T-helper 1 cell treated with Interleukin-12 subunit alpha and Interleukin-12 subunit beta and Interleukin-4 antibody, amounts not matched to agents 30 μg/mL and 1 μg/mL, for 36 hours (primary cell): ENCODE measurements around the gene SPIN1.
"Not testable (repeated sequence)": the region's sequence is repeated elsewhere in the genome, so short reads cannot be mapped to it uniquely, and the experiment has no call there.

Experiments used
- H3K27ac Mint-ChIP-seq: one replicate; pipeline ENCODE4 v1.8.0; 2021; ENCODE audit warnings: mild to moderate bottlenecking, mixed read lengths
- H3K27me3 Mint-ChIP-seq: one replicate; pipeline ENCODE4 v1.8.0; 2021; ENCODE audit warnings: low read depth, mixed read lengths
- H3K36me3 Mint-ChIP-seq: one replicate; pipeline ENCODE4 v1.8.0; 2021; ENCODE audit warnings: low read depth, mixed read lengths
- H3K4me1 Mint-ChIP-seq: one replicate; pipeline ENCODE4 v1.8.0; 2021; ENCODE audit warnings: low read depth, mixed read lengths
- H3K4me3 Mint-ChIP-seq: one replicate; pipeline ENCODE4 v1.8.0; 2021; ENCODE audit warnings: mild to moderate bottlenecking, moderate library complexity, mixed read lengths
- H3K9me3 Mint-ChIP-seq: one replicate; pipeline ENCODE4 v1.8.0; 2021; ENCODE audit warnings: mixed read lengths

The SPIN1 gene

DNA sequence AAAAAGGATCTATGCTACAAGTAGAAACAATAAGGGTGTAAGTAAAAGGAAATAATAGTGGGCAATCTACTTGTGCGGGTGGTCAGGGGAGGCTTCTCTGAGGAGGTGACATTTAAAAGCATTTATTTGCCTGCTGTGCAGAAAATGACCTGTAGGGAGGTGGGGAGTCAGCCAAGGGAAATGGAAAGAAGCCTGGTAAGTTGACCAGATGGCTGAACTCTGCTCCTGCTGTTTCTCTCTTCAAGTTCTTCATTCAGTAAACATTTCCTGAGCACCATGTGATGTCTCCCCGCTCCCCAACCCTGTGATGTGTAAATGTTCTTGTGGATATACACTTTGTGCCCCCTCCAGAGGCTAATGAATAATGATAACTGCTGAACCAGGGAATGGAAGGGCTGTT, 9.9 kb upstream of the SPIN1 start:
- H3K36me3 Mint-ChIP-seq: no peaks in the 10 kb centered on the region
- H3K9me3 Mint-ChIP-seq: peaks cover 7% of the 10 kb centered on the region
- no peak overlapping the region for H3K27ac Mint-ChIP-seq
- peaks cover 2% of the 10 kb centered on the region for H3K4me1 Mint-ChIP-seq
- H3K4me3 Mint-ChIP-seq: no peak overlapping the region
- H3K27me3 Mint-ChIP-seq: peaks cover 14% of the 10 kb centered on the region

DNA sequence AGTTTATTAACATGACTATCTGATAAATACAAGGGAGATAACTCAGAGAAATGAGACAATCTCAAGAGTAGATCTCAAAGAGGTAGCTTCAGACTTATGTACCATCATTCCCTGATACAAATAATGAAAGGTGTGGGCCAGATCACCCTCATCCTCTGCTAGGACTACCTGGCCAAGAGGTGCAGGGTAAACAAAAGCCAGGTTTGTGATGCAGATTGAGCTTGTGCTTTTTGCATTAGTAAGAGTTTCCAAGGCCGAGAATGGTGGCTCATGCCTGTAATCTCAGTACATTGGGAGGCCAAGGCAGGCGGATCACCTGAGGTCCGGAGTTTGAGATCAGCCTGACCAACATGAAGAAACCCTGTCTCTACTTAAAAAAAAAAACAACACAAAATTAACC, 8.9 kb upstream of the SPIN1 start:
- Mint-ChIP-seq H3K4me3 (no peak overlapping the region), H3K27ac (no peak overlapping the region), H3K36me3 (no peaks in the 10 kb centered on the region), H3K9me3 (peaks cover 1% of the 10 kb centered on the region), H3K4me1 (peaks cover 2% of the 10 kb centered on the region), H3K27me3 (peaks cover 14% of the 10 kb centered on the region)

DNA sequence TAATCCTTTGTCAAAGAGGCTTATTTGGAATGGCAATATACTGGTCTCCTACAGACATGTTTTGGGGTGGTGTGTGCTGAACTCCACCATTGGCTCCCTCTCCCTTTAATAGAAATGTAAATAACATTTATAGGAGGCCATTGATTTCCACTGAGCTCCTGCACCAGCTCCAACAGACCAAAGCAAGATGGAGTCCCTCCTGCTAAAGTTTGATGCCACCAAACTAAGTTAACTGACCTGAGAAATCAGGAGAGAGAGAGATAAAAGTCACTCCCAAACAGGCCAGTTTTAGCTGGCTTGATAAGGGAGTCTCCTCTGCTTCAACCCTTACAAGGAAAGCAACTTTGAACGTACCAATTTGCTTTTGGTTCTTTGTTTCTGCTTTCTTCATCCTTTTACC, 8.1 kb upstream of the SPIN1 start:
- peaks cover 2% of the 10 kb centered on the region for H3K4me1 Mint-ChIP-seq

DNA sequence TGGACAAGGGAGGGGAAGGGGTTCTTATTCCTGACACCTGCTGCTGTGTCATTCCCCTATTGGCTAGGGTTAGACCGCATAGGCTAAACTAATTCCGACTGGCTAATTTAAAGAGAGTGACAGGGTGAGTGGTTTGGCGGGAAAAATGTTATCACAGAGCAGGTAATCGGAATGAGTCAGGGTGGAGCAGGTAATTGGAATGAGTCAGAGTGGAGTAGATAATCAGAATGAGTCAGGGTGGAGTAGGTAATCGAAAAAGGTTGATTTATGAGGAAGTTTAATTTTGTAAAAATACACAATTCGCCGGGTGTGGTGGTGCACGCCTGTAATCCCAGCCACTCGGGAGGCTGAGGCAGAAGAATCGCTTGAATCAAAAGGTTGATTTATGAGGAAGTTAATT, 6.9 kb upstream of the SPIN1 start:
- H3K4me1 Mint-ChIP-seq, H3K27ac Mint-ChIP-seq, H3K36me3 Mint-ChIP-seq, H3K9me3 Mint-ChIP-seq, H3K4me3 Mint-ChIP-seq: not testable (repeated sequence)
- H3K27me3 Mint-ChIP-seq: peaks cover 14% of the 10 kb centered on the region

More for the DNA sequence above, 8.1 kb upstream of the SPIN1 start:
- no peak overlapping the region for H3K27ac Mint-ChIP-seq
- H3K9me3 Mint-ChIP-seq: no peaks in the 10 kb centered on the region
- no peak overlapping the region for H3K4me3 Mint-ChIP-seq
- no peaks in the 10 kb centered on the region for H3K36me3 Mint-ChIP-seq
- H3K27me3 Mint-ChIP-seq: peaks cover 14% of the 10 kb centered on the region

DNA sequence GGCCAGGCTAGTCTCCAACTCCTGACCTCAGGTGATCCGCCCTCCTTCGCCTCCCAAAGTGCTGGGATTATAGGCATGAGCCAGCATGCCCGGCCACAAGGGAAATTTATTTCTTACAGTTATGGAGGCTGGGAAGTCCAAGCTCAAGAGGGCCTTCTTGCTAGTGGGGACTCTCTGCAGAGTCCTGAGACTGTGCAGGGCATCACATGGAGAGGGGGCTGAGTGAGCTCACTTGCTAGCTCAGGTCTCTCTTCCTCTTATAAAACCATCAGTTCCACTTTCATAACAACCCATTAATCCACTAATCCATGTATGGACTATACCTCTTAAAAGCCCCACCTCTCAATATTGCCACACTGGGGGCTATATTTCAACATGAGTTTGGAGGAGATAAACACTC, 5.1 kb upstream of the SPIN1 start:
- H3K27ac Mint-ChIP-seq: no peak overlapping the region
- peaks cover 11% of the 10 kb centered on the region for H3K4me1 Mint-ChIP-seq
- H3K27me3 Mint-ChIP-seq: peaks cover 14% of the 10 kb centered on the region
- no peak overlapping the region for H3K4me3 Mint-ChIP-seq
- no peaks in the 10 kb centered on the region for H3K36me3 Mint-ChIP-seq
- H3K9me3 Mint-ChIP-seq: no peaks in the 10 kb centered on the region

DNA sequence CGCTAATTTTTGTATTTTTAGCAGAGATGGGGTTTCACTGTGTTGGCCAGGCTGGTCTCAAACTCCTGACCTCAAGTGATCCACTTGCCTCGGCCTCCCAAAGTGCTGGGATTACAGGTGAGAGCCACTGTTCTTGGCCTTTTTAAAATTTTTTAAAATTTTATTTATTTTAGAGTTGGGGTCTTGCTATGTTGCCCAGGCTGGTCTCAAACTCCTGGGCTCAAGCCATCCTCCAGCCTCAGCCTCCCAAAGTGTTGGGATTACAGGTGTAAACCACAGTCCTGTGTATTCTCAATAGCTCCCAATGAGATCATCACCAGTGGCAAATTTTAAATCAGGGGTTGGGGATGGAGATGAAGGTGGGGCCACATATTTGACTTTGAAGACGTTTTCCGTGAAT, 2.1 kb upstream of the SPIN1 start:
- H3K4me3 Mint-ChIP-seq, H3K27ac Mint-ChIP-seq, H3K27me3 Mint-ChIP-seq, H3K36me3 Mint-ChIP-seq, H3K9me3 Mint-ChIP-seq: not testable (repeated sequence)
- H3K4me1 Mint-ChIP-seq: peaks cover 20% of the 10 kb centered on the region

DNA sequence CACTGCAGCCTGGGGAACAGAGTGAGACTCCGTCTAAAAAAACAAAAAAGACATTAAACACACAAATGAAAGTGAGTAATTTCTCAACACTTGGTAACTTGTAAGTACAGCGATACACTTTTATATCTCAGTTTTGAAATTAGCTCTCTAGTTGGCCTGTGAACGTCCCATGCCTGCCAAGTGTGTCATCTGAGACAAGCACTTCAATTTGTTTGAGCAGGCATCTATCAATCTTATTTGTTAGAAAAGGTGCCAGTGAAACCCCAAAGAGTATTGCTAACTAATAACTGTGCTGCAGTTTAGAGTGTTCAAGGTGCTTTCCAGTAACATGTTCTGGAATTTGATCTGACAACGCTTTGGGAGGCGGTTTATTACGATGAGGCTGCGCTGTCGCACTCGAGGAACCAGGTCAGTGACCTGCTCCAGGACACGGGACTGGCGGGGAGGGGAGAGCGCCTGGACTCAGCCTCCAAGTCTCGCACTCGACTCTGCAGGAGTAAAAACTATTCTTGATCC, 1.1 kb upstream of the SPIN1 start:
- Mint-ChIP-seq H3K4me3 (peak overlapping the region; percentile 88), H3K27ac (peak overlapping the region; percentile 90), H3K9me3 (no peaks in the 10 kb centered on the region), H3K36me3 (peaks cover 9% of the 10 kb centered on the region), H3K4me1 (peaks cover 24% of the 10 kb centered on the region), H3K27me3 (peaks cover 3% of the 10 kb centered on the region)

DNA sequence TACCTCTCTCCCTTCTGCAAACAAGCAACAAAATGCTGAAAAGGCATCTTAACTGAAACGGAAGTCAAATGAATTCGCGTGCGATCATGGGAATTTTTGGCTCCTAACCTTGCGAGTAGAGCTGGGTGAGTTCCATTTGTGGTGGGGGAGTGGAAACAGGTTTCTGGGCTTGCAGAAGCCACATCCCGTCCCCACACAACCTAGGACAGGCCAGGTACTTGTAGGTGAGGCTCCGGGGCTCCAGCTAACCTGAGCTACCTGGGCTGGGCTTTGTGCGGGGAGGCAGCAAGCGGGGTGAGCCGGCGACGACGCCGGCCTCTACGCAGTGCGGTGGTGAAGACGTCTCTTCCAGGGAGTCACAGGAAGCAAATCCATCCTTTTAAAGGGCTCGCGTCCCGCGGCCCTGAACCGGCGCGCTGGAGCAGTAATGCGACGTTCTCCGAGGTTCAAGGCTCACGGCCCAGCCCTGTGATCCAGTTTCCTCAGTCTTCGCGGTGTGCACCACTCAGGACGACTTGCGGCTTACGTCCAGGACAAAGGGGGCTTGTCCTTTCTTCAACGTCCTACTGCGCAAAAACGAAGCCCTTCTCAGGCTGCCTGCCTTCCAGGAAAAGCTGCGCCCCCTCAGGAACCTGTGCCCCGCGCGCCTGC, 567 bp upstream of the SPIN1 start:
- H3K9me3 Mint-ChIP-seq: no peaks in the 10 kb centered on the region
- peaks cover 1% of the 10 kb centered on the region for H3K27me3 Mint-ChIP-seq
- H3K27ac Mint-ChIP-seq: peak overlapping the region; percentile 90
- H3K4me3 Mint-ChIP-seq: peak overlapping the region; percentile 88
- peaks cover 11% of the 10 kb centered on the region for H3K36me3 Mint-ChIP-seq
- peaks cover 27% of the 10 kb centered on the region for H3K4me1 Mint-ChIP-seq

DNA sequence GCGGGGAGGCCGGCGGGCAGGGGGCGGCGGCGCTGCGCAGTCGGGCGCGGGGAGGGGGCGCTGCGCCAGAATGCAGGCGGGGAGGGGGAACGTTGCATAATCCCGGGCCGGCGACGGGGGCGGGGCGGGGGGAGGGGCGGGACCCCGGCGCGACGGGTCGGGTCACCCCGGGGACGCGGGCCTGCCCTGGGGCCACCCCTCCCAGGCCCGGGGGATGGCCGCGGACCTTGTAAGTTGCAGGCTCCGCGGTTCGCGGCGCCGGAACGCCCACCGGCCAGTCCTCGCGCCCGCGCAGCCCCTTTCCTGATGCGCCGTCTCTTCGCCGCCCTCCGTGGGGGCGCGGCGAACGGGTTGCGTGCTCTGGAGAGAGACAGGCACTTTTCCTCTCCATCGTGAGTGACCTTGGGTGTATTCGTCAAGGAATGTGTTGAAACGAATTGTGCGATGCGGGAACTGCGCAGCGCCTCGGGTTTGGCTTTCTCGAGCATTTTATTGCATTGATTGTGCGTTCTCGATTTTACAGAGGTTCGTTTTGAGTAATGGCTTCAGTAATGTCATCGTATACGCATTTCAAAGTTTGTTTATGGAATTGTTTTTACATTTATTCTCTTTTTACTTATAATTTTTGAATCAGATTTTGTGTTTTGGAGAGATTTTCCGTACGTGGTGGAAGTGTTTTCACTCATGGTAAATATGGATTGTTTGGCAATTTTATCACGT, 802 bp downstream of the SPIN1 start:
- Mint-ChIP-seq H3K9me3 (no peaks in the 10 kb centered on the region), H3K4me1 (peaks cover 30% of the 10 kb centered on the region), H3K27ac (peak overlapping the region; percentile 94), H3K36me3 (peaks cover 14% of the 10 kb centered on the region), H3K4me3 (peak overlapping the region; percentile 95), H3K27me3 (no peaks in the 10 kb centered on the region)

DNA sequence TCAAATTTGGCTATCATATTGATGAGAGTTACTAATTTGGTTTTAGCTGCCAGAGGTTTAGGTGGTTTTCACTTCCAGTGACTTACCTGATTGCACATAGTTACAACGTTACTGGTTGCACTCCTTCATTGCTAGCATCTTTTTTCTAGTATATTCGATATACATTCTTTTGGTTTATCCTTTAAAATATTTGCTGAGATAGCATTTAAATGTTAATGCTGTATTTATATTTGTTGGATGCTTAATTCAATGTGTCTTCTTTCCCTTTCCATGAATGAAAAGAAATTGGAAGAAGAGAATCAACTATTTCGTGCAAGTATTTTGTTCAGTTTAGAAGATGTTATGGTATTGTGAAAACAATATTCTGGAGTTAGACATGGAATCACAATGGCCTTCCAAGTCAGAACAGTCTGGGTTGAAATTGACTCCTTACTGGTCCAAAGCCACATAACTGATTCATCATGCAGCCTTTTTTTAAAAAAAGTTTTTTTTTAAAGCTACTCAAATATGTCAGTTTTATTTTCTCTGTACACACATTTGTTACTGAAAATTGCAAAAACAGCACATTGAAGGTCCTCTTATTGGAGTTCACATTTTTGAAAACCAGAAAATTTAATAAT, 2.2 kb downstream of the SPIN1 start:
- peaks cover 17% of the 10 kb centered on the region for H3K36me3 Mint-ChIP-seq
- no peaks in the 10 kb centered on the region for H3K9me3 Mint-ChIP-seq
- peaks cover 30% of the 10 kb centered on the region for H3K4me1 Mint-ChIP-seq
- H3K27ac Mint-ChIP-seq: no peak overlapping the region
- H3K4me3 Mint-ChIP-seq: peak overlapping the region; percentile 95
- H3K27me3 Mint-ChIP-seq: no peaks in the 10 kb centered on the region

DNA sequence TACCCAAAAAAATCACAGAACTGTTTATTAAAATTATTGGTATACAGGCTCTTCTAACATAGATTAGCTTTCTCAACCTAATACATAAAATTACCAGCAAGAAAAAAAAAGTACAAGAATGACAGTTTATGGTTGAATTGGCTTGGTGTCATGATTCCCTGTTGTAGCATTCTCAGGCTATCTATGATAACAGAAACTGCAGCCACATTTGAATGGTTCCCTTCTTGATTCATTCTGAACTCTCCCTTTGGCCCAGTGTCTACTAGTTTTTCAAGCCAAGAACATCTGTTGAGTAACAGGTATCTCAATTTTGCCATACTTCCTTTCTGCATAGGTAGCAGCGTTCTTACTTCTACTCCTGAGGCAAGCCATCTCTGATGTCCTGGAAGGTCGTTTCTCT, 3.0 kb downstream of the SPIN1 start:
- peaks cover 30% of the 10 kb centered on the region for H3K4me1 Mint-ChIP-seq
- H3K36me3 Mint-ChIP-seq: peaks cover 17% of the 10 kb centered on the region
- H3K27me3 Mint-ChIP-seq: no peaks in the 10 kb centered on the region
- no peak overlapping the region for H3K27ac Mint-ChIP-seq
- no peak overlapping the region for H3K4me3 Mint-ChIP-seq
- H3K9me3 Mint-ChIP-seq: no peaks in the 10 kb centered on the region

DNA sequence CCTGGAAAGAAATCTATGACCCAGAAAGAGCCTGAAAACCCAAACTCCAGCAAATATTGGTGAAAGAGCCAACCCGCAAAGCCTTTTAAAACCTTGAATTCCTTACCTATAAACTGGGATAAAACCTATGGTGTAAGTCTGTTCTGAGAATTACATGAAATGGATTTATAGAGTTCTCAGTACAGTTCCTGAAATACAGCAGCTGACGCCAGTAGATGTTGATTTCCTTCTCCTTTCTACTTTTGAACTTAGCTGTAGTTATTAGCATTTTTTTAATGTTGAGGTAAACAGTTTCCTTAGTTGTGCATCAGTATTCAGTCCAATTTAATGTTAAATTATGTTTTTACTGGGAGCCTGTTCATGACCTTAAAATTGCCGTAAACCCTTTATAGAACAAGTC, 3.7 kb downstream of the SPIN1 start:
- Mint-ChIP-seq H3K4me3 (no peak overlapping the region), H3K9me3 (no peaks in the 10 kb centered on the region), H3K4me1 (peaks cover 30% of the 10 kb centered on the region), H3K27ac (no peak overlapping the region), H3K36me3 (peaks cover 17% of the 10 kb centered on the region), H3K27me3 (no peaks in the 10 kb centered on the region)

DNA sequence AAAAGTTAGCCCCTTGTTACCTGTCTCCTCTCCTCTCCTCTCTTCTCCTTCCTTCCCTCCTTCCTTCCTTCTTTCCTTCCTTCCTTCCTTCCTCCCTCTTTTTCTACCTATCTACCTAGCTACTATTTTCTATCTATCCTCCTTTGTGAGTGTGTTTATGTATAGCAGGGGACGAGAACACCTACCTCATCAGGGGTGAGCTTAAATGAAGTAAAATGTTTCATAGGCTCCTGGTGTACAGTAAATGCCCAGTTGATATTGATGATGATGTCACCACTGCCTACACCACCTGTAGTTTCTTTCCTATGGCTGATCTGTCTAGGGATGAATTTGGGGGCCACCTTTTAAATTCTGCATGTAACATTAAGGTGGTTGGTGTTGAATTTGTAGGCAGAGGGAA, 4.3 kb downstream of the SPIN1 start:
- Mint-ChIP-seq H3K27me3 (no peaks in the 10 kb centered on the region), H3K4me1 (peaks cover 28% of the 10 kb centered on the region), H3K4me3 (no peak overlapping the region), H3K9me3 (no peaks in the 10 kb centered on the region), H3K27ac (no peak overlapping the region), H3K36me3 (peaks cover 17% of the 10 kb centered on the region)

DNA sequence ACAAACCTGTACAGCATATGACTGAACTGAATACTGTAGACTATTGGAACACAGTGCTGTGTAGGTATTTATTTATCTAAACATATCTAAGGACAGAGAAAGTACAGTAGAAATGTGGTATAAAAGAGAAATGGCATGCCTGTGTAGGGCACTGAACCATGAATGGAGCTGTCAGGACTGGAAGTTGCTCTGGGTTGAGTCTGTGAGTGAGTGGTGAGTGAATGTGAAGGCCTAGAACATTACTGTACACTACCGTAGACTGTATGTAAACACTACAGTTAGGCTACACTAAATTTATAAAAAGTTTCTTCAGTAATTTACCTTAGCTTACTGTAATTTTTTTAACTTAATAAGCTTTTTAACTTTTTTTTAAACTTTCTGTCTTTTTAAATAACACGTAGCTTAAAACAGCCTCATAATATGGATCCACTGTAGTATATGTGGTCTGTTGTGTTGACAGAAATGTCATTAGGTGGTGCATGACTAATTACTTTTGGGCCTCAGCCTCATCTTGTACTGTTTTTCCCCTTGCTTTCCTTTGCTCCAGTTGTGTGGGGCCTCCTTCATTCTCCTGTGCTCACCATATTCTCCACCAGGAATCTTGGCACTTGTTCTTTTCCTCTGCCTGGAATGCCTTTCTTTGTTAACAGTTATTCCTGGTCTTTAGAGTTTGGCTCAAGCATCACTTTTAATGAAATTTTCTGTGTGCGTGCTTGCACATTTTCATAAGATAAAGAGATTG, 8.8 kb downstream of the SPIN1 start:
- Mint-ChIP-seq H3K4me3 (no peak overlapping the region), H3K27ac (no peak overlapping the region), H3K9me3 (no peaks in the 10 kb centered on the region), H3K4me1 (peaks cover 27% of the 10 kb centered on the region), H3K27me3 (no peaks in the 10 kb centered on the region), H3K36me3 (peaks cover 16% of the 10 kb centered on the region)
